Measurements from ENCODE around the gene GPS1. TPM values are rescaled to one million over a fixed set of nuclear protein-coding genes. Genes with fewer than 3 reads are reported as not detected.

The GPS1 gene
- total RNA-seq, 1 donor from 2014 or later: 102 TPM

DNA sequence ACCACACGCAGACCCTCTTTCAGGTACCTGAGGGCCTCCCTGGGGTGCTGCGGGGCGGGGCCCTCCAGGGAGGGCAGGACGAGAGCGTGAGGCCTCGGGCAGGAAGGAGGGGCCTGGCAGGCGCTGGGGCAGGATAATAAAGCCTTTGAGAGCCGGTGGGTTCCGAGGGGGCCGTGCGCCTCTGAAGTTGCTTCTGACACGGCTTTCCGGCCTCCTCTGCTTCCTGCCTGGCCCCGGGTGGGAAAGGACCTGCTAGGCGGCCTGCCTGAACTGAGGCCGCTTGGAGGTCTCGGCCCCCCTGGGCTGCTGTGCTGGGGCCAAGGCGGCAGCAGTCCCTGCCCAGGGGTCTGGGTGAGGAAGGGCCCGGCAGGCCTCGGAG lies 39.4 kb upstream of the GPS1 start:
- Histone ChIP-seq H3K4me2 (ENCODE audit: low read length) (no peak overlapping the region), H3K27me3 (ENCODE audit: insufficient read depth, low read length) (no peaks in the 10 kb centered on the region), H4K20me1 (ENCODE audit: insufficient read depth, low read length) (no peaks in the 10 kb centered on the region), H3K36me3 (ENCODE audit: insufficient read depth, low read length) (no peaks in the 10 kb centered on the region), H3K9ac (ENCODE audit: low read length) (no peak overlapping the region), H3K27ac (ENCODE audit: low read depth, low read length) (no peak overlapping the region), H2AFZ (ENCODE audit: low read depth, low read length) (no peak overlapping the region), H3K79me2 (ENCODE audit: insufficient read depth, low read length) (no peaks in the 10 kb centered on the region), H3K9me3 (ENCODE audit: insufficient read depth, low read depth, low read length) (no peaks in the 10 kb centered on the region), H3K4me3 (ENCODE audit: insufficient read depth, low read depth, low read length) (no peak overlapping the region), H3K4me1 (ENCODE audit: insufficient read depth, low read length) (peaks cover 7% of the 10 kb centered on the region)
- no peaks in the 10 kb centered on the region for H3K4me1 Mint-ChIP-seq (ENCODE audit: low read depth, unreplicated experiment)
- no peaks in the 10 kb centered on the region for H3K36me3 Mint-ChIP-seq (ENCODE audit: low read depth, unreplicated experiment)
- no peak for DNase-seq (ENCODE audit: low read depth)
- no peaks in the 10 kb centered on the region for H3K27me3 Mint-ChIP-seq (ENCODE audit: low read depth, unreplicated experiment)
- TF ChIP-seq, protein P1, sequence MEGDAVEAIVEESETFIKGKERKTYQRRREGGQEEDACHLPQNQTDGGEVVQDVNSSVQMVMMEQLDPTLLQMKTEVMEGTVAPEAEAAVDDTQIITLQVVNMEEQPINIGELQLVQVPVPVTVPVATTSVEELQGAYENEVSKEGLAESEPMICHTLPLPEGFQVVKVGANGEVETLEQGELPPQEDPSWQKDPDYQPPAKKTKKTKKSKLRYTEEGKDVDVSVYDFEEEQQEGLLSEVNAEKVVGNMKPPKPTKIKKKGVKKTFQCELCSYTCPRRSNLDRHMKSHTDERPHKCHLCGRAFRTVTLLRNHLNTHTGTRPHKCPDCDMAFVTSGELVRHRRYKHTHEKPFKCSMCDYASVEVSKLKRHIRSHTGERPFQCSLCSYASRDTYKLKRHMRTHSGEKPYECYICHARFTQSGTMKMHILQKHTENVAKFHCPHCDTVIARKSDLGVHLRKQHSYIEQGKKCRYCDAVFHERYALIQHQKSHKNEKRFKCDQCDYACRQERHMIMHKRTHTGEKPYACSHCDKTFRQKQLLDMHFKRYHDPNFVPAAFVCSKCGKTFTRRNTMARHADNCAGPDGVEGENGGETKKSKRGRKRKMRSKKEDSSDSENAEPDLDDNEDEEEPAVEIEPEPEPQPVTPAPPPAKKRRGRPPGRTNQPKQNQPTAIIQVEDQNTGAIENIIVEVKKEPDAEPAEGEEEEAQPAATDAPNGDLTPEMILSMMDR (IDR thresholded peaks at IDR 0.05; ENCODE audit: insufficient read depth, low read depth, low read length): no peak
- no peak for TF ChIP-seq EZH2 (IDR thresholded peaks at IDR 0.05; ENCODE audit: insufficient read depth, low read length)
- H3K4me3 Mint-ChIP-seq (ENCODE audit: unreplicated experiment): no peak overlapping the region
- FAIRE-seq: no peak
- H3K27ac Mint-ChIP-seq (ENCODE audit: unreplicated experiment): no peak overlapping the region
- H3K9me3 Mint-ChIP-seq (ENCODE audit: unreplicated experiment): no peaks in the 10 kb centered on the region

DNA sequence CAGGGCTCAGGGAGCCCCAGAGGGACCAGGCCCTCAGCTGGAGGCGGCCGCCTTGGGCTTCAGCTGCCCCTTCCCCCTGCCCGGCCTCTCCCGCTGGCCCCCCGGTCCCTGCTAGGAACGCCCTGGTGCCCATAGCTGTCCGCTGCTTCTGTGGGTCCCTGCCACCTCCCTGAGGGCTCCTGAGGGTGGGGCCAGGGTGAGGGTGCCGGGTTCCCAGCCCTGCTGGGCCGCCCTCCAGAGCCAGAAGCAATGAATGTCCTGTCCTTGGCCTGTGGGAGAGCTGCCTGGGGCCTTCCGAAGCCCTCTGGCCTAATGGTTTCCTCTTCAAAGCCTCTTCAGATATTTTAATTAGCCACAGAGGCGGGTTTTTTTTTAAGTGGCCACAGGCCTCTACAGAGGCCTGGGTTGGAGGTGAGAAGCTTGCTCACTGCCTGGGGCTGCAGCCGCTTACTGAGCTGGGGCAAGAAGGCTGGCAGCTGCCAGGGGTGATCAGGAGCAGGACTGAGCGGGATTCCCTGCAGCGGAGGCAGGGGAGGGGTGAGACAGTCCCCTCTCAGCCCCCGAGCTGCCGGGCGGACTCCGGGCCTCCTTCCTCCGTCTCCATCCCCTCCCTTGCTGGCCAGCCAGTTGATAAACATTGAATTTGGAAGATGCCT lies 38.9 kb upstream of the GPS1 start:
- Histone ChIP-seq H4K20me1 (ENCODE audit: insufficient read depth, low read length) (no peaks in the 10 kb centered on the region), H3K9me3 (ENCODE audit: insufficient read depth, low read depth, low read length) (no peaks in the 10 kb centered on the region), H3K27ac (ENCODE audit: low read depth, low read length) (no peak overlapping the region), H3K9ac (ENCODE audit: low read length) (no peak overlapping the region), H3K4me2 (ENCODE audit: low read length) (no peak overlapping the region), H3K27me3 (ENCODE audit: insufficient read depth, low read length) (no peaks in the 10 kb centered on the region), H2AFZ (ENCODE audit: low read depth, low read length) (no peak overlapping the region), H3K4me1 (ENCODE audit: insufficient read depth, low read length) (peaks cover 1% of the 10 kb centered on the region), H3K36me3 (ENCODE audit: insufficient read depth, low read length) (no peaks in the 10 kb centered on the region), H3K79me2 (ENCODE audit: insufficient read depth, low read length) (no peaks in the 10 kb centered on the region), H3K4me3 (ENCODE audit: insufficient read depth, low read depth, low read length) (no peak overlapping the region)
- H3K4me1 Mint-ChIP-seq (ENCODE audit: low read depth, unreplicated experiment): no peaks in the 10 kb centered on the region
- TF ChIP-seq, protein P1 (IDR thresholded peaks at IDR 0.05; ENCODE audit: insufficient read depth, low read depth, low read length): no peak
- TF ChIP-seq EZH2 (IDR thresholded peaks at IDR 0.05; ENCODE audit: insufficient read depth, low read length): no peak
- no peak overlapping the region for H3K27ac Mint-ChIP-seq (ENCODE audit: unreplicated experiment)
- no peak overlapping the region for H3K4me3 Mint-ChIP-seq (ENCODE audit: unreplicated experiment)
- no peaks in the 10 kb centered on the region for H3K36me3 Mint-ChIP-seq (ENCODE audit: low read depth, unreplicated experiment)
- FAIRE-seq (no peak), DNase-seq (ENCODE audit: low read depth) (no peak)
- no peaks in the 10 kb centered on the region for H3K9me3 Mint-ChIP-seq (ENCODE audit: unreplicated experiment)
- no peaks in the 10 kb centered on the region for H3K27me3 Mint-ChIP-seq (ENCODE audit: low read depth, unreplicated experiment)

DNA sequence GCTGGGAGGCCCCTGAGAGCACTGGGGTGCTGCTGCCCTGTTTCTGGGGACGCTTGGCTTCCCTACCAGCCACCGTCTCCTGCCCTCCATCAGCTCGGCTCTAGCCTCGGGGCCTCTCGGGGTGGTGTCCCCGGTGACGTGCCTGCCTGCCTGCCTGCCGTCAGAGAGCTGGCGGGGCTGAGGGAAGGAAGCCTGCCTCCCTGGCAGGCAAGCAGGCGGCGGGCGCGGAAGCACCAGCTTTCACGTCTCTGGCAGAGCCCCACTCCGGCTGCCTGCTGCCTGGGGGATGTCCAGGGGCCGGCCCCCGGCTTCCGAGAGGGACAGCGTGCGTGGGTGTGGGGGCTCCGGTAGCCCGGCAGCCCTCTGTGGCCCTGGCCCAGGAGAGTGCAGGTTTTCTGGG lies 38.4 kb upstream of the GPS1 start:
- Mint-ChIP-seq H3K4me3 (ENCODE audit: unreplicated experiment) (no peak overlapping the region), H3K27me3 (ENCODE audit: low read depth, unreplicated experiment) (no peaks in the 10 kb centered on the region), H3K4me1 (ENCODE audit: low read depth, unreplicated experiment) (no peaks in the 10 kb centered on the region), H3K36me3 (ENCODE audit: low read depth, unreplicated experiment) (no peaks in the 10 kb centered on the region), H3K27ac (ENCODE audit: unreplicated experiment) (no peak overlapping the region), H3K9me3 (ENCODE audit: unreplicated experiment) (no peaks in the 10 kb centered on the region)
- H3K79me2 ChIP-seq (ENCODE audit: insufficient read depth, low read length): no peaks in the 10 kb centered on the region
- no peaks in the 10 kb centered on the region for H3K9me3 ChIP-seq (ENCODE audit: insufficient read depth, low read depth, low read length)
- H4K20me1 ChIP-seq (ENCODE audit: insufficient read depth, low read length): no peaks in the 10 kb centered on the region
- no peaks in the 10 kb centered on the region for H3K36me3 ChIP-seq (ENCODE audit: insufficient read depth, low read length)
- H3K9ac ChIP-seq (ENCODE audit: low read length): no peak overlapping the region
- no peak overlapping the region for H2AFZ ChIP-seq (ENCODE audit: low read depth, low read length)
- FAIRE-seq (no peak), DNase-seq (ENCODE audit: low read depth) (no peak)
- no peak overlapping the region for H3K4me2 ChIP-seq (ENCODE audit: low read length)
- no peak overlapping the region for H3K27ac ChIP-seq (ENCODE audit: low read depth, low read length)
- TF ChIP-seq EZH2 (IDR thresholded peaks at IDR 0.05; ENCODE audit: insufficient read depth, low read length): no peak
- TF ChIP-seq, protein P1 (IDR thresholded peaks at IDR 0.05; ENCODE audit: insufficient read depth, low read depth, low read length): no peak
- no peaks in the 10 kb centered on the region for H3K4me1 ChIP-seq (ENCODE audit: insufficient read depth, low read length)
- no peaks in the 10 kb centered on the region for H3K27me3 ChIP-seq (ENCODE audit: insufficient read depth, low read length)
- H3K4me3 ChIP-seq (ENCODE audit: insufficient read depth, low read depth, low read length): no peak overlapping the region
